IMR-90 (cell line): ENCODE data around the gene ATP11A. TPM values are rescaled to one million over a fixed set of nuclear protein-coding genes. Genes with fewer than 3 reads are reported as not detected.

ENCODE experiments used
- ATAC-seq: fragments of 200-7000 bp; cut with Tn5 transposase; 2 replicates; pipeline ENCODE4 v1.9.1; 2020; ENCODE audit warnings: low read depth, mild to moderate bottlenecking, moderate library complexity
- BruUV-seq: library from RNA; stranded (reverse); fragments of 400-500 nt; replicated peaks from 2 replicates; lab custom pipeline; 2021; lab: Mats Ljungman, UMichigan
- CTCF ChIA-PET: fragments of 300-600 bp; formaldehyde crosslinking; extraction: SDS; loops from one replicate; lab custom pipeline; 2021; ENCODE audit warnings: antibody characterized with exemption; lab: Yijun Ruan, JAX
- POLR2A ChIA-PET: fragments of 300-600 bp; sonication (Branson Sonifier 250); formaldehyde crosslinking; loops from one replicate; lab custom pipeline; 2022; ENCODE audit warnings: antibody characterized with exemption; ENCODE audit not compliant: unreplicated experiment; lab: Charles Lee
- DNase-seq: peaks from one replicate; pipeline ENCODE4 v3.0.0; 2013
- H2AFZ ChIP-seq: replicated peaks from 2 replicates; pipeline ENCODE3; 2013; ENCODE audit warnings: low read length, mild to moderate bottlenecking; ENCODE audit not compliant: poor library complexity
- H2AK5ac ChIP-seq: 2 replicates; pipeline ENCODE4 v1.6.1; 2013; ENCODE audit warnings: low read depth, low read length, inconsistent platforms
- H2AK9ac ChIP-seq: replicated peaks from 2 replicates; pipeline ENCODE3; 2013; ENCODE audit warnings: mild to moderate bottlenecking, low read depth, low read length, moderate library complexity; ENCODE audit not compliant: poor library complexity
- H2BK120ac ChIP-seq: 2 replicates; pipeline ENCODE4 v1.6.1; 2013; ENCODE audit warnings: low read depth, low read length, inconsistent platforms
- H2BK15ac ChIP-seq: 3 replicates; pipeline ENCODE4 v1.6.1; 2013; ENCODE audit warnings: low read depth, low read length, inconsistent platforms
- H2BK20ac ChIP-seq: 2 replicates; pipeline ENCODE4 v1.6.1; 2013; ENCODE audit warnings: low read depth, mild to moderate bottlenecking, inconsistent platforms, low read length, moderate library complexity
- H2BK5ac ChIP-seq: 2 replicates; pipeline ENCODE4 v1.6.1; 2013; ENCODE audit warnings: mild to moderate bottlenecking, low read depth, low read length, inconsistent platforms; ENCODE audit not compliant: poor library complexity, severe bottlenecking
- H3K14ac ChIP-seq: replicated peaks from 2 replicates; pipeline ENCODE4 v1.6.1; 2013; ENCODE audit warnings: low read depth, low read length, inconsistent platforms
- H3K18ac ChIP-seq: 2 replicates; pipeline ENCODE4 v1.6.1; 2013; ENCODE audit warnings: low read depth, low read length, control low read depth
- H3K23ac ChIP-seq: 2 replicates; pipeline ENCODE4 v1.6.1; 2013; ENCODE audit warnings: low read depth, low read length, inconsistent platforms
- H3K27ac ChIP-seq: 2 replicates; pipeline ENCODE4 v1.5.1; 2013; ENCODE audit warnings: mild to moderate bottlenecking, control low read depth, low read length; ENCODE audit not compliant: insufficient read depth
- H3K27me3 ChIP-seq: 2 replicates; pipeline ENCODE4 v1.6.1; 2013; ENCODE audit warnings: low read length; ENCODE audit not compliant: control insufficient read depth, insufficient read depth
- H3K36me3 ChIP-seq: 2 replicates; pipeline ENCODE4 v1.6.1; 2013; ENCODE audit warnings: low read length, mixed read lengths; ENCODE audit not compliant: control insufficient read depth, insufficient read depth
- H3K4ac ChIP-seq: 2 replicates; pipeline ENCODE4 v1.6.1; 2013; ENCODE audit warnings: low read depth, low read length, inconsistent platforms
- H3K4me1 ChIP-seq: 2 replicates; pipeline ENCODE4 v1.6.1; 2013; ENCODE audit warnings: low read length, mixed read lengths; ENCODE audit not compliant: control insufficient read depth, insufficient read depth
- H3K4me2 ChIP-seq: 2 replicates; pipeline ENCODE4 v1.6.1; 2013; ENCODE audit warnings: low read depth, mild to moderate bottlenecking, control low read depth, low read length, moderate library complexity
- H3K4me3 ChIP-seq: 2 replicates; pipeline ENCODE4 v1.5.1; 2013; ENCODE audit warnings: low read depth, mild to moderate bottlenecking, control low read depth, low read length, moderate library complexity; ENCODE audit not compliant: insufficient read depth
- H3K56ac ChIP-seq: 2 replicates; pipeline ENCODE4 v1.6.1; 2013; ENCODE audit warnings: low read length, inconsistent platforms; ENCODE audit not compliant: insufficient read depth; ENCODE audit errors: extremely low read depth
- H3K79me1 ChIP-seq, 2 experiments: 2 replicates each; pipeline ENCODE4 v1.6.1; 2013; ENCODE audit warnings: low read length in 2 of 2, inconsistent platforms in 1 of 2, low read depth in 1 of 2
- H3K9ac ChIP-seq: 2 replicates; pipeline ENCODE4 v1.6.1; 2013; ENCODE audit warnings: low read depth, low read length, control low read depth
- H3K9me1 ChIP-seq: 2 replicates; pipeline ENCODE4 v1.6.1; 2013; ENCODE audit warnings: low read length, inconsistent platforms; ENCODE audit not compliant: insufficient read depth
- H3K9me3 ChIP-seq: 2 replicates; pipeline ENCODE4 v1.6.1; 2013; ENCODE audit warnings: low read length; ENCODE audit not compliant: control insufficient read depth, insufficient read depth
- H4K20me1 ChIP-seq: 2 replicates; pipeline ENCODE4 v1.6.1; 2013; ENCODE audit warnings: low read length, inconsistent platforms; ENCODE audit not compliant: insufficient read depth
- H4K5ac ChIP-seq: 2 replicates; pipeline ENCODE4 v1.6.1; 2013; ENCODE audit warnings: mild to moderate bottlenecking, low read depth, low read length, control low read depth
- H4K8ac ChIP-seq, 2 experiments: 2 replicates each; pipeline ENCODE4 v1.6.1; 2013; ENCODE audit warnings: low read depth in 2 of 2, low read length in 2 of 2, control low read depth in 1 of 2, inconsistent platforms in 1 of 2
- H4K91ac ChIP-seq: 2 replicates; pipeline ENCODE4 v1.6.1; 2013; ENCODE audit warnings: low read depth, low read length, inconsistent platforms; ENCODE audit not compliant: insufficient read depth
- BHLHE40 ChIP-seq: fragments of 150-350 bp; IDR thresholded peaks from 2 replicates; pipeline ENCODE4 v1.6.1; 2016; ENCODE audit warnings: mild to moderate bottlenecking, low read depth, low read length
- CHD1 ChIP-seq: IDR thresholded peaks from 2 replicates; pipeline ENCODE4 v1.6.1; 2012; ENCODE audit warnings: low read depth, low read length, improper control_type of control experiment
- FOS ChIP-seq: fragments of 150-350 bp; IDR thresholded peaks from 2 replicates; pipeline ENCODE4 v1.6.1; 2016; ENCODE audit warnings: low read depth, low read length
- NFE2L2 ChIP-seq: fragments of 150-350 bp; IDR thresholded peaks from 2 replicates; pipeline ENCODE4 v1.6.1; 2016; ENCODE audit warnings: low read depth, mild to moderate bottlenecking, low read length
- POLR2A ChIP-seq: IDR thresholded peaks from 2 replicates; pipeline ENCODE4 v1.6.1; 2012; ENCODE audit warnings: mild to moderate bottlenecking, low read depth, low read length
- RAD21 ChIP-seq: IDR thresholded peaks from 2 replicates; pipeline ENCODE4 v1.6.1; 2012; ENCODE audit warnings: low read length, improper control_type of control experiment
- WGBS, 2 experiments: methylation state at CpG; one replicate each; pipeline versions ENCODE4 v1.1.5 to v1.1.7; 2013; ENCODE audit warnings: missing lambda C conversion rate in 2 of 2; ENCODE audit not compliant: insufficient read length in 1 of 2; ENCODE audit errors: extremely low coverage in 2 of 2; 5-methylcytosine and 5-hydroxymethylcytosine counted together
- dilution Hi-C: fragments of 300-500 bp; cut with HindIII; formaldehyde crosslinking; loops from one replicate; pipeline ENCODE4 v1.14.3; 2018; ENCODE audit warnings: low sequenced_read_pairs; ENCODE audit not compliant: unreplicated experiment
- in situ Hi-C: fragments of 300-500 bp; cut with MboI; formaldehyde crosslinking; loops from 3 replicates; pipeline ENCODE4 v1.14.3; 2019; ENCODE audit warnings: low sequenced_read_pairs, inconsistent platforms, mixed read lengths
- intact Hi-C: fragments of 100-400 bp; cut with micrococcal nuclease; formaldehyde crosslinking; loops from 2 replicates; pipeline ENCODE4 v1.10.0; 2022
- polyA plus RNA-seq, 3 experiments: library from polyadenylated mRNA; depleted of rRNA; stranded (reverse); fragments of >200 nt; gene quantifications; 2 replicates each; pipeline ENCODE4 v1.2.3, GENCODE V29; 2012; ENCODE audit warnings: low replicate concordance in 1 of 3
- total RNA-seq: library from RNA; depleted of rRNA; stranded (reverse); fragments of >200 nt; gene quantifications from 2 replicates; pipeline ENCODE4 v1.2.3, GENCODE V29; 2012
- TF ChIP-seq, protein P1 (sequence below): fragments of 150-350 bp; IDR thresholded peaks from 2 replicates; pipeline ENCODE4 v1.6.1; 2016; ENCODE audit warnings: low read depth, mild to moderate bottlenecking, low read length, moderate library complexity, borderline replicate concordance
- TF ChIP-seq, protein P2 (sequence below): conservative IDR thresholded peaks from 2 replicates; pipeline ENCODE4 v1.5.1; 2012; ENCODE audit warnings: mild to moderate bottlenecking, low read depth, low read length, improper control_type of control experiment

Gene ATP11A
- total and polyA plus RNA-seq, 2 of the 4 experiments (the other 2 are of a cell fraction): 8.4 to 12.0 TPM

- ChIA-PET CTCF (no interaction called here), POLR2A (no interaction called here)
- no peak overlapping the region for H3K4me2 ChIP-seq
- H3K4me1 ChIP-seq: peaks cover 2% of the 10 kb centered on the region; the same call in 1 of the 2 replicates
- 51% methylated on average over 8 of the region's 29 CpGs; no CpG with 5 or more reads in 1 of the 2 experiments for WGBS, 2 experiments
- H3K4ac ChIP-seq: no peak overlapping the region
- H3K9me1 ChIP-seq: no peaks in the 10 kb centered on the region
- no peak overlapping the region for H3K27ac ChIP-seq
- peak overlapping the region; percentile 11 for H2AFZ ChIP-seq
- no peak overlapping the region for H3K9ac ChIP-seq
- H3K79me1 ChIP-seq: no peaks in the 10 kb centered on the region
- DNase-seq: no peak
- no peak overlapping the region for H3K14ac ChIP-seq
- no peaks in the 10 kb centered on the region for H4K20me1 ChIP-seq
- H4K91ac ChIP-seq: no peak overlapping the region
- no peak overlapping the region for H2BK120ac ChIP-seq
- no peak overlapping the region for H2AK9ac ChIP-seq
- no peak overlapping the region for H2BK15ac ChIP-seq
- no peak overlapping the region for H2AK5ac ChIP-seq
- H2BK5ac ChIP-seq: no peak overlapping the region
- intact Hi-C loops (no loop called here), dilution Hi-C loops (no loop called here), in situ Hi-C loops (no loop called here)
- H4K8ac ChIP-seq: no peak overlapping the region
- H3K9me3 ChIP-seq: no peaks in the 10 kb centered on the region
- H3K56ac ChIP-seq: no peak overlapping the region
- TF ChIP-seq, protein P1, sequence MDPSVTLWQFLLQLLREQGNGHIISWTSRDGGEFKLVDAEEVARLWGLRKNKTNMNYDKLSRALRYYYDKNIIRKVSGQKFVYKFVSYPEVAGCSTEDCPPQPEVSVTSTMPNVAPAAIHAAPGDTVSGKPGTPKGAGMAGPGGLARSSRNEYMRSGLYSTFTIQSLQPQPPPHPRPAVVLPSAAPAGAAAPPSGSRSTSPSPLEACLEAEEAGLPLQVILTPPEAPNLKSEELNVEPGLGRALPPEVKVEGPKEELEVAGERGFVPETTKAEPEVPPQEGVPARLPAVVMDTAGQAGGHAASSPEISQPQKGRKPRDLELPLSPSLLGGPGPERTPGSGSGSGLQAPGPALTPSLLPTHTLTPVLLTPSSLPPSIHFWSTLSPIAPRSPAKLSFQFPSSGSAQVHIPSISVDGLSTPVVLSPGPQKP: no peak
- TF ChIP-seq, protein P2, sequence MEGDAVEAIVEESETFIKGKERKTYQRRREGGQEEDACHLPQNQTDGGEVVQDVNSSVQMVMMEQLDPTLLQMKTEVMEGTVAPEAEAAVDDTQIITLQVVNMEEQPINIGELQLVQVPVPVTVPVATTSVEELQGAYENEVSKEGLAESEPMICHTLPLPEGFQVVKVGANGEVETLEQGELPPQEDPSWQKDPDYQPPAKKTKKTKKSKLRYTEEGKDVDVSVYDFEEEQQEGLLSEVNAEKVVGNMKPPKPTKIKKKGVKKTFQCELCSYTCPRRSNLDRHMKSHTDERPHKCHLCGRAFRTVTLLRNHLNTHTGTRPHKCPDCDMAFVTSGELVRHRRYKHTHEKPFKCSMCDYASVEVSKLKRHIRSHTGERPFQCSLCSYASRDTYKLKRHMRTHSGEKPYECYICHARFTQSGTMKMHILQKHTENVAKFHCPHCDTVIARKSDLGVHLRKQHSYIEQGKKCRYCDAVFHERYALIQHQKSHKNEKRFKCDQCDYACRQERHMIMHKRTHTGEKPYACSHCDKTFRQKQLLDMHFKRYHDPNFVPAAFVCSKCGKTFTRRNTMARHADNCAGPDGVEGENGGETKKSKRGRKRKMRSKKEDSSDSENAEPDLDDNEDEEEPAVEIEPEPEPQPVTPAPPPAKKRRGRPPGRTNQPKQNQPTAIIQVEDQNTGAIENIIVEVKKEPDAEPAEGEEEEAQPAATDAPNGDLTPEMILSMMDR: no peak
- TF ChIP-seq RAD21: no peak
- TF ChIP-seq POLR2A: no peak
- TF ChIP-seq CHD1: no peak
- TF ChIP-seq FOS: no peak
- no peak for TF ChIP-seq BHLHE40
- no peak for TF ChIP-seq NFE2L2
- no peak overlapping the region for H4K5ac ChIP-seq
- no peak overlapping the region for H3K23ac ChIP-seq
- no peak overlapping the region for H3K4me3 ChIP-seq
- no peak overlapping the region for H2BK20ac ChIP-seq
- no peak overlapping the region for H3K18ac ChIP-seq
- no peaks in the 10 kb centered on the region for H3K36me3 ChIP-seq
- ATAC-seq: no peak
- H3K27me3 ChIP-seq: peaks cover 83% of the 10 kb centered on the region
- no TSS peak for BruUV-seq
Observed at GRCh38 chr13:112895521-112896465, 206.0 kb downstream of the ATP11A start.
